ENCODE data around the gene HOXB4.

- TF ChIP-seq POLR2A (IDR thresholded peaks at IDR 0.05; ENCODE audit: low read depth, low read length), result no peak
- no peak for TF ChIP-seq POLR2AphosphoS5 (IDR thresholded peaks at IDR 0.05; ENCODE audit: low read depth, low read length)
- no peak for TF ChIP-seq TAF1 (IDR thresholded peaks at IDR 0.05; ENCODE audit: low read depth, low read length)
- TF ChIP-seq SPI1 (IDR thresholded peaks at IDR 0.05; ENCODE audit: low read depth, low read length), result no peak
These were observed 22.3 kb upstream of the HOXB4 start for GRCh38 chr17:48600244-48601098.

Measured in GM12891 (cell line).